Measurements from ENCODE around the gene CD244. TPM values are rescaled to one million over a fixed set of nuclear protein-coding genes. Genes with fewer than 3 reads are reported as not detected.

The CD244 gene
- total RNA-seq, 2 donors from 2014 or later: 0.55 to 1.1 TPM

DNA sequence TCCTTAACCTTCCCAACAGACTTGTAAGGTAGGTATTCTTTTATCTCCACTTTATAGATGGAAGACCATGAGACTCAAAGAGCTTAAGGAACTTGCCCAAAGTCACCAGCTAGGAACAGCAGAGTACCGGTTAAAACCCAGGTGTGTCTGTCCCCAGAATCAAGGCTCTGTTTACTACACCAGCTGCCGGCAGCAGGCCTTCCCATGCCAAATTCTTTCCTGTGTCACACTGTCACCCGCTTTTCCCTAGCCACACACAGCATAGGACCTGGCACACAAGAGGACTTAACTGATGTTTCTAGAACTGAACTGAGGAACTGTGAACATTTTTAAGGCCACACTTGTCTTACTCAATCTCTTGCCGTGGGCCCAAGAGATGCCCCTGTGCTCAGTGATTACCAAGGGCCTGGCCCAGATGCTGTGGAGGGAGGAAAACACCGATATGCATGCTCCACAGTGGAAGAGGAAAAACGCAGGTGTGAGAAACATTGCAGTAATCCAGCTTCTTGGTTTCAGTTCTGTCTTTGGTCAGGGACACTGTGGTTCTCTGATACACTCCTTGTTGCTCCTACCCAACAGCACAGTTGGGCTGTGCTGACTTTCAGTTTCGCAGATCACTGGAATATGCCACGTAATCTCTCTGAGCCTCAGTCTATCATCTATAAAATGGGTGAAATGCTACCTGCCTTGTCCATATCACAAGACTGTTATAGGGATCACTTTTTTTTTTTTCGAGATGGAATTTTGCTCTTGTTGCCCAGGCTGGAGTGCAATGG, 80.6 kb downstream of the CD244 start:
- no peaks in the 10 kb centered on the region for H3K27me3 ChIP-seq (replicated peaks; ENCODE audit: insufficient read depth)
- H3K4me3 ChIP-seq: no peak overlapping the region
- H3K36me3 ChIP-seq: no peaks in the 10 kb centered on the region
- peak; percentile 33 for DNase-seq (ENCODE audit: low spot score)
- intact Hi-C loops (cut with DNase I): no loop called here
- WGBS: 71% methylated on average over 9 of the region's 9 CpGs
- H3K4me1 ChIP-seq (replicated peaks): peaks cover 2% of the 10 kb centered on the region
- H3K27ac ChIP-seq: peak overlapping the region; percentile 65 to 80
- H3K9me3 ChIP-seq: no peaks in the 10 kb centered on the region
- TF ChIP-seq POLR2AphosphoS5 (IDR thresholded peaks at IDR 0.05): no peak
- TF ChIP-seq, protein P1, sequence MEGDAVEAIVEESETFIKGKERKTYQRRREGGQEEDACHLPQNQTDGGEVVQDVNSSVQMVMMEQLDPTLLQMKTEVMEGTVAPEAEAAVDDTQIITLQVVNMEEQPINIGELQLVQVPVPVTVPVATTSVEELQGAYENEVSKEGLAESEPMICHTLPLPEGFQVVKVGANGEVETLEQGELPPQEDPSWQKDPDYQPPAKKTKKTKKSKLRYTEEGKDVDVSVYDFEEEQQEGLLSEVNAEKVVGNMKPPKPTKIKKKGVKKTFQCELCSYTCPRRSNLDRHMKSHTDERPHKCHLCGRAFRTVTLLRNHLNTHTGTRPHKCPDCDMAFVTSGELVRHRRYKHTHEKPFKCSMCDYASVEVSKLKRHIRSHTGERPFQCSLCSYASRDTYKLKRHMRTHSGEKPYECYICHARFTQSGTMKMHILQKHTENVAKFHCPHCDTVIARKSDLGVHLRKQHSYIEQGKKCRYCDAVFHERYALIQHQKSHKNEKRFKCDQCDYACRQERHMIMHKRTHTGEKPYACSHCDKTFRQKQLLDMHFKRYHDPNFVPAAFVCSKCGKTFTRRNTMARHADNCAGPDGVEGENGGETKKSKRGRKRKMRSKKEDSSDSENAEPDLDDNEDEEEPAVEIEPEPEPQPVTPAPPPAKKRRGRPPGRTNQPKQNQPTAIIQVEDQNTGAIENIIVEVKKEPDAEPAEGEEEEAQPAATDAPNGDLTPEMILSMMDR (IDR thresholded peaks at IDR 0.05): no peak
- TF ChIP-seq POLR2A (IDR thresholded peaks at IDR 0.05): no peak

DNA sequence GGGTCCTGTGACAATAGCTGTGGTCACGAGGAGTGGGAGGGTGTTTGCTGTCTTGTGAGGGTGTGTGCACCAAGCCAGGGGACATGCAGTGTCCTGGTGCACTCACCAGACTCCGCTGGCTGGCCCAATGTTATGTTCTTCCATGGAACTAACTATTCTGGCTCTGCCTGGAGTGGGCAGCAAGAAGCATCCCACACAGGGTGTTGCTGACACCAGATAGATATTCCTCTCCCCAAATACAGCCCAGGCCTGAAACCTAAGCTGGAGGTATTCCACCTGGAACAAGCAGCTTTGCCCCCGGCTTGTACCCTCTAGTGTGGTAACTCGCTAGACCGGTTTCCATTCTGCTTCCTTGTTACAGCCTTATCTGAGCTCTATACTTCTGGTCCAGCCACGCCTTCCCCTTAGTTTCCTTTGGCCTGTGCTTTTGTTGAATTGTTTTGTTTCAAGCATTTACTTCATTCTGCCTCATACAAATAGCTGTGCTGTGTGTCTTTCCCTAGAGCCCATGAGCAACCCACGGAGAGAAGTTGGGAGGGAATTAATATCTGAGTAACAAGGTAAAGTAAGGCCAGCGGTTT, 81.4 kb downstream of the CD244 start:
- Histone ChIP-seq H3K27me3 (replicated peaks; ENCODE audit: insufficient read depth) (no peaks in the 10 kb centered on the region), H3K27ac (peak overlapping the region; percentile 65 to 80), H3K4me3 (no peak overlapping the region), H3K9me3 (no peaks in the 10 kb centered on the region), H3K4me1 (replicated peaks) (peaks cover 2% of the 10 kb centered on the region), H3K36me3 (no peaks in the 10 kb centered on the region)
- TF ChIP-seq POLR2AphosphoS5 (IDR thresholded peaks at IDR 0.05): peak; percentile 53
- TF ChIP-seq, protein P1 (IDR thresholded peaks at IDR 0.05): no peak
- DNase-seq (ENCODE audit: low spot score): peak; percentile 76
- 44% methylated on average over 8 of the region's 8 CpGs for WGBS
- intact Hi-C loops (cut with DNase I): no loop called here

DNA sequence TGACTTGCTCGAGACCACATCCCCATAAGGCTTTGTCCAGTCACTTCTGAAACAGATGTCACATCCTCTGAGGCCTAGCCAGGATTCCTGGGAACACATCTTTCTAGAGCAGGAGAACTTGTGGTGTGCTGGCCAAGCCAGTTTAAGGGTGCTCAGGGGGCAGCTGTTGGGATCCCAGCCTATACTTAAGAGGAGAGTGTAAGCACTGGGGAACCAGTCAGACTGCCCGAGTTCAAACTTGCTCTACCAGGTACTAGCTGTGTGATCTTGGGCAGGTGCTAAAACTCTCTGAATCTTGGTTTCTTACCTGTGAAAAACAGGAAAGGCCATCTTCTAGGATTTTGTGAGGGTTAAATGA, 82.3 kb downstream of the CD244 start:
- DNase-seq (ENCODE audit: low spot score): no peak

More for the DNA sequence above, 82.3 kb downstream of the CD244 start:
- H3K27ac ChIP-seq: no peak overlapping the region
- WGBS: 72% methylated on average over 2 of the region's 2 CpGs
- H3K9me3 ChIP-seq: no peaks in the 10 kb centered on the region
- no peak for TF ChIP-seq POLR2AphosphoS5 (IDR thresholded peaks at IDR 0.05)
- TF ChIP-seq, protein P1 (IDR thresholded peaks at IDR 0.05): no peak
- no peak for TF ChIP-seq POLR2A (IDR thresholded peaks at IDR 0.05)
- peaks cover 2% of the 10 kb centered on the region for H3K4me1 ChIP-seq (replicated peaks)
- no peaks in the 10 kb centered on the region for H3K27me3 ChIP-seq (replicated peaks; ENCODE audit: insufficient read depth)
- no peaks in the 10 kb centered on the region for H3K36me3 ChIP-seq
- H3K4me3 ChIP-seq: no peak overlapping the region
- intact Hi-C loops (cut with DNase I): no loop called here

Other genes with a start within 250 kb of the CD244 start
- gene SLAMF1, start 215.8 kb downstream of the CD244 start, total RNA-seq: under 1 TPM; 0.17 to 0.36 TPM
- 1 to 10 TPM; 3.0 to 4.7 TPM for gene CD48, start 151.1 kb downstream of the CD244 start, total RNA-seq
- gene SLAMF7, start 123.6 kb downstream of the CD244 start, total RNA-seq: under 1 TPM; 0.14 to 0.51 TPM
- gene LY9, start 66.7 kb downstream of the CD244 start, total RNA-seq: 1 to 10 TPM in 1 of 2 donors, under 1 TPM in 1; 0.46 to 1.7 TPM
- gene ITLN1, start 22.3 kb upstream of the CD244 start, total RNA-seq: 1 to 10 TPM in 1 of 2 donors, under 1 TPM in 1; 0.96 to 7.0 TPM
- gene ITLN2, start 91.9 kb upstream of the CD244 start, total RNA-seq: 1 to 10 TPM in 1 of 2 donors, under 1 TPM in 1; 0.82 to 2.4 TPM
- gene F11R, start 158.3 kb upstream of the CD244 start, total RNA-seq: 100 to 1,000 TPM in 1 of 2 donors, 10 to 100 TPM in 1; 43.6 to 104 TPM
- gene TSTD1, start 176.1 kb upstream of the CD244 start, total RNA-seq: 100 to 1,000 TPM; 137 to 648 TPM
- gene USF1, start 183.1 kb upstream of the CD244 start, total RNA-seq: 10 to 100 TPM; 46.3 to 65.8 TPM
- gene ARHGAP30, start 207.0 kb upstream of the CD244 start, total RNA-seq: 1 to 10 TPM; 3.2 to 5.3 TPM
- gene NECTIN4, start 226.7 kb upstream of the CD244 start, total RNA-seq: 10 to 100 TPM in 1 of 2 donors, 1 to 10 TPM in 1; 9.6 to 18.6 TPM
- 10 to 100 TPM; 24.8 to 33.3 TPM for gene KLHDC9, start 235.5 kb upstream of the CD244 start, total RNA-seq